Pons (tissue), 1 donor: ENCODE measurements around the gene TRMT1.

Experiments used
- DNase-seq: peaks from one replicate; pipeline ENCODE4 v3.0.0-alpha.2; 2016; ENCODE audit warnings: low spot score

TRMT1 gene

DNA sequence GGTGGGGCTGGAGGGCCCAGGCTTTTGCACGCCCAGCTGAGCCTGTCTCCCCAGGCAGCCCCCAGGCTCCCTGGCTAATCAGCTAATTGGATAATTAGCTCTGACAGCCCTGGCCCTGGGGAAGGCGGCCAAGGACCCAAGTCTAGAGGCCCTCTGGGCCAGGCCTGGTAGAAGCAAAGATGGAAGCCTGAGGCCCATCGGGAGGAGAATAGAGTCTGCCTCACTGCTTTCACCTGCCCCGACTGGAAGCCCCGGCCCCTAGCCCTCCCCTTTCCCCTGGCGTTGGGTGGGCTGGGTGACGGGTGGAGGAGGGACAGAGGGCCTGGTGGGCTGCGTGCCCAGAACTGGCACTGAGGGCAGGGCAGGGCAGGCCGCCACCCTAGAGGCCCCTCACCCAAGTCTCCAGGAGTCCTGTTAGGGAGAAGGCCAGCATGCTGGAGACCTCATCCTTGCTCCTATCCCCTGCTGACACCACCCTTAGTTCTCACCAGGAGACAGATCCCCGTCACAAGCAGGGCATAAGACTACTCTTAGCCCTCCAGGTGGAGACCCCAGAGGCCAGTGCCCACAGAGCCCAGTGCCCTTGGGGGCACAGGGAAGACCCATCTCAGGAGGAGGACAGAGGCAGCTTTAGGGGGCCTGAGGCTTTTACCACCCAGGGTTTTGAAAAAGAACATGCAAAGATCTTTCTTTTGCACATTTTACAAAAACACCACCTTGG, 25.9 kb downstream of the TRMT1 start:
- DNase-seq, result no peak

DNA sequence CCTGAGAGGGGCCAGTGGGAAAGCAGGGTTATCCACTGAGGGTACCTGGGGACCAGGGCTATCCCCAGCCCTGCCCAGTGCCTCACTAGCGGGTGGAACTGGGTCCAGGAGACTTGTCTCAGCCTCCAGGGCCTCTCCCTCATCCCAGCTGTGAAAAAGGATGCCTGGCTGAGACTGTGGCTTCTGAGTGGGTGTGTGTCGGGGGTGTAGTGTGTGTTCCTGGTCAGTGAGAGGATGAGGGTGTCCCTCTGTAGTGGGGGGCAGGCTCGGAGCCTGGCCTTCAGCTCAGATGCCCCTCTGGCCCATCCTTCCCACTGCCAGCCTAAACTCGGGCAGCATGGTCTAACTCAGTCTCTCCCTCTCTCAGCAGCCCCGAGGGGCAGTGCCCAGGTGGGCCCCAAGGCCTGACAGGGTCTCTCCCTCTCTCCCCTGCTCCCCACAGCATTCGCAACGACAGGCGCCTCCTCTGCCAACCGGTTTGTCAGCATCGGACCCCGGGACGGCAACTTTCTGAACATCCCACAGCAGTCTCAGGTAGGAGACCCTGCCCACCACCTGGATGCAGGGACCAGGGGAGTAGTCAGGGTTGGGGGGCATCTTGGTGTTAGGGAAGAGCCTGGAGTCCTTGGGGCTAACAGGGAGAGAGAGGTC, 26.6 kb downstream of the TRMT1 start:
- no peak for DNase-seq

DNA sequence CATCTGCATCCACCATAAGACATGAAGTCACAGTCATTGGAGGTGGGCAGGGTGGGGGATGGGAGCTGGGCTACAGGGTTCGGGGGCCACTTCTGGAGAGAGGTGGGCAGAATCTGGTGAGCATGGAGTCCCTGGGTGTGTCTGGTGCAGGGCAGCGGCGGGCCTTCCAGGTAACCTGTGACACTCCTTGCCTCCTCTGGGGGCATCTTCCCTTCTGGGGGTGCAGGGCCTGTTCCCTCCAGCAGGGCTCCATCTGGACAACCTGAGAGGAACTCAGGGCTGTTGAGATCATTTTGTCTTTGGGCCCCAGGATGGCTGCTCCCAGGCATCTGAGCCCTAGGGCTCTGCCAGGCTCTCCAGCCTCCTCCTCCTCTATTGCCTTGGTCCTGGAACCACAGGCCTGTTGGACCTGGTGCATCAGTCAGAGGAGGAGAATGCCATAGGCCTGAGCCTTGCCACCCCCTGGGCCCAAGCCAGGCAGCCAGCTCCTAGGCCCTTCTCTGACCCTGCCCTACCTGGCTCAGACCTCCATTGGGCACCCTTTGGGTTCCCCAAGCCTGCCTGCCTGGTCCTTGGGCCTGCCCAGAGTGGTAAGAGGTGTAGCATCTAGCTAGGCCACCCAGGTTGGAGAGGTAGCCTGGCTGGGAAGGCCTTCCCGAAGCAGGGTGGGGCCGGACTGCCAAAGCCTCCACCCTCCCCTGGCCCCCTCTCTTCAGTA, 27.2 kb downstream of the TRMT1 start:
- no peak for DNase-seq

- no peak for DNase-seq
Observed at GRCh38 chr19:13087795-13088537, 28.6 kb downstream of the TRMT1 start.

- DNase-seq, result no peak
Observed at GRCh38 chr19:13087295-13087694, 29.2 kb downstream of the TRMT1 start.

DNA sequence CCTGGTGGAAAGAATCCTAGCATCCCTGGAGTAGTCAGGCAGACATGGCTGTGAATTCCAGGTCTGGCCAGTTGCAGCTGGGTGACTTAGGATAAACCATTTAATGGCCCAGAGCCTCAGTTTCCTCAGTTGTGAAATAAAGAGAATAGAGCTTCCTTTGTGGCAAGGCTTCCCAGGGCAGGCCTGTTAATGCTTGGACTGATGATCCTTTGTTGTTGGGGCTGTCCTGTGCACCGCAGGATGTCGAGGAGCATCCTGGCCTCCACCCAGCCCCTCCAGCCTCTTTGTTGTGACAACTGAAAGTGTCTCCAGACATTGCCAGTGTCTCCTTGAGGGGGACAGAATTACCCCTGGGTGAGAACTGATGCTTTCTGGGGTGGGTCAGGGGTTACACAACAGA, 30.2 kb downstream of the TRMT1 start:
- DNase-seq, result peak; percentile 67

DNA sequence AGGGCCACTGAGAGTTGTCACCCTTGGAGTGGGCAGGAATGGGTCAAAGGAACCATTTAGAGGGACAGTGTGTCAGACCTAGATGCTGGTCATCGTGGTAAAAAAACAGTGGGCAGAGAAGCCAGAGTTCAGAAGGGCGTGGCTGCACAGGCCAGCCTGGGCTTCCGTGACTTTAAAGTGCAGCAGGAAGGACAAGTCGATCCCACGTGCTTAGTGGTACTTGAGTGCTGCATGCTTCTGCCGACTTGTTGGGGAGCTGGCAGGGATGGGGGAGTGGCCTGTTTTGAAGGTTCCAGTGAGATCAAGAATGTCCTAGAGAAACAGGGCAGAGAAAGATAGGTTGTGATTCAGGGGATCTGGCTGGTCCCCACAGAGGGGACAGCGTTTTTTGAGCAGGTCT, 30.9 kb downstream of the TRMT1 start:
- peak; percentile 36 for DNase-seq

GRCh38 chr19:13083627-13084026, 32.9 kb downstream of the TRMT1 start:
- peak; percentile 52 for DNase-seq

DNA sequence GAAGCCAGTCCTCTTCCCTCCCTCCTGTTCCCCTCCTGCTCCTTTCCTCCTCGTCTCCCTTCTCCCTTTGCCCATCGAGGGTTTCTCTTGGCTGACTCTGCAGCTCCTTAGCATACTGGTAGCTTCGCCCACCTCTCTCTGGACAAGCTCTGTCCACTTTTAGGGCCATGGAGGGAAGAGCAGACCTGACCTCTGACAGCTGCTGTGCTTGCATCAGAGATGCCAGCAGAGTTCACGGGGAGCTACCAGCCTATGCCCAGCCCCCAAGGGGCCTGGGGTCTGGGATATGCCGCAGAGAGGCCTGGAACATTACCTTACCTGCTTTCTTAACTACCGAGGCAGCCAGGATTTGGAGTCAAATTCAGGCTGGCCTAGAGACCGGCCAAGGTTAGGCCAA, 33.5 kb downstream of the TRMT1 start:
- peak; percentile 23 for DNase-seq

GRCh38 chr19:13082192-13083007, 34.1 kb downstream of the TRMT1 start:
- peak; percentile 78 for DNase-seq

GRCh38 chr19:13079542-13079986, 37.0 kb downstream of the TRMT1 start:
- no peak for DNase-seq

GRCh38 chr19:13078897-13079541, 37.5 kb downstream of the TRMT1 start:
- peak; percentile 28 for DNase-seq

- no peak for DNase-seq
Observed at GRCh38 chr19:13078381-13078780, 38.2 kb downstream of the TRMT1 start.

DNA sequence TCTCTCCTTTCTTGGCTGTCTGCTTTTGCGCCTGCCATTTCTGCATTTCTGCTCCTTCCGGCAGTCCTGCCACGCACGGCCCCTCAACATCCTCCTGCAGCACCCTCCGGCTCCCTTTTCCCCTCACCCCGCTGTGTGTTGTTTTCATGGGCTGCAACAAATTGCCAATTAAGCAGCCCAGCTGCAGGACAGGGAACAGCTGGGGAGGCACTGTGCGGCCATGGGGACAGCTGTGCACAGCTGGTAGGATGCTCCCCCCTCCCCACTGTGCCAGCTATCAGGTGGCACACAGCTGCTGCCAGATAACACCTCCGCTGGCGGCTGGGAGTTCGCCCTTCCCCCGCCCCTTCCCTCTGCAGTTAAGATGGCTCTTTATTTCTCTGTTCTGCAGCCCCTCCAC, 39.3 kb downstream of the TRMT1 start:
- DNase-seq, result no peak

- no peak for DNase-seq
Observed at GRCh38 chr19:13076787-13077186, 39.8 kb downstream of the TRMT1 start.

DNA sequence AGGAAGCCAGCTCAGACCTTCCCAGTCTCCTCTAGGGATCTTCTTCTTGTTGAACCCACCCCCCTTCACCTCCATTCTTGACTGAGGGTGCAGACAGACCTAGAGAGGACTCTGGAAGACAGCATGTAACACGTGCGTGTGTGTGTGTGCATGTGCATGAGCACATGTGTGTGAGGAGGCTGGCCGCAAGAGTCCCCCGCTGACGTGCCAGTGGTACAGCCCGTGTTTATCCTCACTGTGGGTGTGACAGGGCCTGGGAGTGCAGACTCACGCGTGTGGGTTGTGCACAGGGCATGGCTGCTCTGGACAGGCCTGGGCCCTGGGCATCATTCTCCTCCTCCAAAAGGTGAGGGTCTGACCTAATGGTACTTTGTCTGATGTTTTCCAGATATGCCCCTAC, 40.2 kb downstream of the TRMT1 start:
- no peak for DNase-seq

GRCh38 chr19:13074378-13074777, 42.2 kb downstream of the TRMT1 start:
- no peak for DNase-seq

DNA sequence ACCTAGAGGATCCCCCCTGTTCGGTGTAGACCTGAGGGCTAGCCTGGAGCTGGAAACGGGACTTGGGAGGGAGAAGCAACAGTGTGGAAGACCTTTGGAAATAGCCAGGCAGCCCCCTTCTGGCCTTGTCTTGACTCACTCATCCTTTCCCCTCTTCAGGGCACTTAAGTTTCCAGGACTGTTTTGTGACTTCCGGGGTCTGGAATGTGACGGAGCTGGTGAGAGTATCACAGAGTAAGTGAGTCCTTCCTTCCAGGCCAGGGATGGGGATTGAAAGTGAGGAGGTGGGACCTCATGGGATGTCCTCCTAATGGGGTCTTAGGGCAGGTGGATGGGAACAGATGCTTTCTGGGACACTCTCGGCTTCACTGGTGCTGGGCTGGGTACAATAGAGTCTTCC, 43.3 kb downstream of the TRMT1 start:
- no peak for DNase-seq

DNA sequence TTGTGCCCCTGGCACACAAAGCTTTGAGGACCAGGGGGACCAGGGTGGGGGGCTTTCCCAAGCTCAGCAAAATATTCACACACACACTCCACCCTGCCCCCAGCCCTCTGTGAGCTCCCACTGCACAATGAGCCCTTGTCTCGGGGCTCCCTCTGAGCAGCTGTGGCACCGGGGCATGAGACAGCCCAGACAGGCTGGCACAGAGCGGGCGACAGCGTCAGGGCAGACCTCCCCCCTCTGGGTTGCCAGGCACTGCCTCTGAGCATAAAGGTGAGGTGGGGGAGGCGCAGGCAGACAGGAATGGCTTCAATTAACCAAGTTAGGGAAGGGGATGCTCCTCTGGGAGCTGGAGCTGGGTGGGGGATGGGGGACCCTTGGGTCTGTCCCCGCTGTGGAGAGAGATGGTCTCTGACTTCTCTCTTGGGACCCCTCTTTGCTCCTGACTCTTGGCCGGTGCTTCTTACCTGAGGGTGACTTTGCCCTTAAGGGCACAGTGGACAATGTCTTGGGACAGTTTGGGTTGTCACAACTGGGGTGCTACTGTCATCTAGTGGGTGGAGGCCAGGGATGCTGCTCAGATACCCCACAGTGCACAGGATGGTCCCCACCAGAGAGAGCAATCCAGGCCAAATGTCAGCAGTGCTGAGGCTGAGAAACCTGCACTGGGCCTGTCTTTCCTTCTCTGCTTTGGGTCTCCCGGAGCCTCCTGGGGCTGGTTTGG, 44.2 kb downstream of the TRMT1 start:
- DNase-seq, result peak; percentile 97

DNA sequence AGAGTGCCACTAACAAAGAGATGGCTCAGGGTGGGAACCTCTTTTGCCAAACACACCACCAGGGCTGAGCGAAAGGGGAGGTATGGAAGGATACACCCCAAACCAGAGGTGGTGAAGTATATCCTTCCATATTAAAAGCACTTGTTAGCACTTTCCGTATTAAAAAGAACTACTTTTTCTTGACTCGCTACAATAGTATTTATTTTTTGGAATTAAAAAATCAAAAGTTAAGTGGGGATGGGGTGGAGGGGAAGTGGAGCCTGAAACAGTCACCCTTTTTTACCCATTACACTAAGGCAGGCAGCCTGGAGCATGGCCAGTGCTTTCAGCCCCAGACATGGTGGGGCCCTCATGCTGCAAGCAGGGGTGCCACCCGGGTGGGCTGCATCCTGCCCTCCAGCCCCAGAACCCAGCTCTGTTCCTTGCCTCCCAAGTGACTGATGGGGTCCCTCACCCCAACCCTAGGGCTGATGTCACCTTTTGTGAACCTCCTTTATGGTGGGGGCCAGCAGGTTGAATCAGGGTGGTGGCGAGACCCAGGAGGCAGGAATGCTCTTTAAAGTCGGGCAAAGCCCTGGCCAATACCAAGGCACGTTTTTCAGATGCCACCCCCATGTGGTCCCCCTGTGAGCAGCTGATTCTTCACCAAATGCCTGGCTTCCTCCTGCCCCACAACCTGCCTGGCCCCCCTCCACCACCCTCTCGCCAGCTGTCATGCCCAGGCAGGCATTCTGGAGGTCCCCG, 44.9 kb downstream of the TRMT1 start:
- DNase-seq, result peak; percentile 52
